Measurements from ENCODE around the gene DPP10.
"Not testable (repeated sequence)": the region's sequence is repeated elsewhere in the genome, so short reads cannot be mapped to it uniquely, and the experiment has no call there.

Gene DPP10

DNA sequence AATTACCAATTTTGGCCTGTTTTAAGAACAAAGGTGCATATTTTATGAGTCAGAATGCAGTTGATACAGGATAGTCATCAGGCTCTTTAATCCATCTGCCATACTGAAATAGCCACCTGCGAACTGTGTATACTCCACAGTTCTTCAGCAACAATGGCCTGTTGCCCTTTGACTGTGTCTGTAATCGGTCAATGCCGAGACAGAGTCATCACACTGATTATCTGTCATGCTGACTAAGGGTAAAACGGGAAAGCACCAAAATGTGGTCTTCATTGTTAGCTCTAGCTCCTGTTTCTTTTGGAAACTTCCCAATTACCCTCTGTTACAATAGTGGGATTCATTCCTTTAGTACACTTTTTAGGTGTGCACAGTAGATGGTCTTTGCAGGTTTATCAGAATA lies 871.7 kb downstream of the DPP10 start:
- no peak for DNase-seq

DNA sequence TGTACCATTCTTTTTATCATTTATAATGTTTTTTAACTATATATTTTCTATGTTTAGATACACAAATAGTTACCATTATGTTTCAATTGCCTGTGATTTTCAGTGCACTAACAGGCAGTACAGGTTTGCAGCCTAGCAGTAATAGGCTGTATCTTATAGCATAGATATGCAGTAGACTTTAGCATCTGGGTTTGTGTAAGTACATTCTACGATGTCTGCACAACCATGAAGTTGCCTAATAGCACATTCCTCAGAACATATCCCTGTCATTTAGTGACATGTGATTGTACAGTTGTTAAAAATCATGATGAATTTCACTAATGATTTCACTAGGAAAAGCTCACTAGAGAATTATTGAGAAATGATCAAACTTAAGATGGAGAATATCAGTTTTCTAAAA lies 884.6 kb downstream of the DPP10 start:
- DNase-seq = no peak

DNA sequence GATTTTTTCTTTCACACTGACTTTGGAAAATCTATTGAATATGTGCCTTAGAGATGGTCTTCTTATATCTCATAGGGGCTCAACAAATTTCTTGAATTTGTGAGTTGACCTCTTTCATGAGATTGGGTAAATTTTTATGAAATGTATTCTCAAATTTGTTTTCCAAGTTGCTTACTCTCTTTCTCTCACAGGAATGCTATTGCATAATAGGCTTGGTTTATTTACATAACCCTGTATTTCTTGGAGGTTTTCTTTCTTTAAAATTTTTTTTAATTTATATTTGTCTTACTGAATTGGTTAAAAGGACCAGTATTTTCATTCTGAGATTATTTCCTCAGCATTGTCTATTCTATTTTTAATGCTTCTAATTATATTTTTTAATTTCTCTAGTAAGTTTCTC lies 917.1 kb downstream of the DPP10 start:
- DNase-seq = no peak

DNA sequence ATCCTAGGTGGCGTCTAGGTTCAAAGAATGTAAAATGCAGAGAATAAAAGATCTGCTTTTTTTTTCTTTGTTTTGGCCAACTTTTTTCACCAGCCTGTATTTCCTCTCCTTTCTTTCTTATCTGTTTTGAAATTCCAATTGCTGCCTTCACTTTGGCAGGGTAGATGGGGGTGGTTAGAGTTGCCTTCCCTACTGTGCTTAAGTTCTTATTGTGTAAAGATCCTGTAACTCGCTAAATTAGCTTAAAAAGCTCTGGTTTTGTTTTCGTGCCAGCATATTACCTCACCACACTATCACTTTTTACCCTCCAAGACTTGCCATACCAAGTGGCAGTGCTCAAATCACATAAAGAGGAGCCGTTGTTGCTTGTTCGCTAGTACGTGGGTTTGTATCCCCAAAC lies 921.7 kb downstream of the DPP10 start:
- no peak for DNase-seq

DNA sequence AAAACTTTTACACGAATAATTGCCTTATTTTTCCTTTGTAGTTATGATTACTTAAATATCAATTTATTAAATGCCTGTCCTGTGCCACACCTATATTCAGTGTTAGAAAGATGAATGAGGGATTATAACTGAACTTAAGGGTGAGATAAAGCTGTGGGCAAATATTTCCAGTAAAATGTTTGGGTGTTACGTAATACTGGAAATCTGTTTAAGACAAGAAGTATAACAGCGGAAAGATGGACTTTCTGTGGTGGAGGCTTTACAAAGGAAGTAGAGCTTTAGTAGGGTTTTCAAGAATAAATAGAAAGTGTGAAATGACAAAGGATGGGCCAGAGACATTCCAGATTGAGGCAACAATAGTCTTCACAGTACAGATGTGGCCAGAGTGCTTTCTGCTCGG lies 927.0 kb downstream of the DPP10 start:
- no peak for DNase-seq

DNA sequence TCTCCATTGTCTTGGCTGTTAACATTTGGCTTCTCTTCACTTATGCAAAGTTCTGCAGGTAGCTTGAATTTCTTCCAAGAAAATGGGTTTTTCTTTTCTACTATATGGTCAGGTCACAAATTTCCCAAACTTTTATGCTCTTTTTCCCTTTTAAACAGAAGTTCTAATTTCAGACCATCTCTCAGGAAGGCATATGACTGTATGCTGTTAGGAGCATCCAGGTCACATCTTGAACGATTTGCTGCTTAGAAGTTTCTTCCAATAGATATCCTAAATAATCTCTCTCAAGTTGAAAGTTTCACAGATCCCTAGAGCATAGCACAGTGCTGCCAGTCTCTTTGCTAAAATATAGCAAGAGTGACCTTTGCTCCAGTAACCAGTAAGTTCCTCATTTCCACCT lies 932.5 kb downstream of the DPP10 start:
- no peak for DNase-seq

DNA sequence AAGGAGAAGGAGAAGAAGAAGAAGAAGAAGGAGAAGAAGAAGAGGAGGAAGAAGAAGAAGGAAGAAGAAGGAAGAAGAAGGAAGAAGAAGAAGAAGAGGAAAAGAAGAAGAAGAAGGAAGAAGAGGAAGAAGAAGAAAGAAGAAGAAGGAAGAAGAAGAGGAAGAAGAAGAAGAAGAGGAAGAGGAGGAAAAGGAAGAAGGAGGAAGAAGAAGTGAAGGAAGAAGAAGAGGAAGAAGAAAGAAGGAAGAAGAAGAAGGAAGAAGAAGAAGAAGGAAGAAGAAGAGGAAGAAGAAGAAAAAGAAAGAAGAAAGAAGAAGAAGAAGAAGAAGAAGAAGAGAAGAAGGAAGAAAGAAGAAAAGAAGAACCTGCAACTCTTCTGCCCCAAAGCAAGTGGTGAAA lies 942.0 kb downstream of the DPP10 start:
- no peak for DNase-seq

DNA sequence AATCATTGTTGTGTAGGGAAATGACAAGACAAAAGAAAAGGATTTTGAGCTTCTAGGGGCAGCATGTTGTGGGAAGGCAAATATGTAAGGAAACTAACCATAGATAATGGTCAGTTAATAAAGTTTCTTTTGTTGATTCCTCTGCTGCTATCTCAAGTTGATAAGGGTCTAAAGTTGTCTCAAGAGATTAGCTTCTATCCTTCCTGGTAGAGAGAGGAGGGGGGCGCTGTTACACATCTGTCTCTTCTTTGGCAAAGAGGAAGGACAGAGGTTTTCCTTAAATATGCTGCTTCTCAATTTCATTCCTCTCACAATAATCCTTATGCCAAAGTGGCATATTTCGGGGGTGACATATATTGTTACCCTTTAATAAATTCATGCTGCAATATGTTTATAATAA lies 944.0 kb downstream of the DPP10 start:
- no peak for DNase-seq

DNA sequence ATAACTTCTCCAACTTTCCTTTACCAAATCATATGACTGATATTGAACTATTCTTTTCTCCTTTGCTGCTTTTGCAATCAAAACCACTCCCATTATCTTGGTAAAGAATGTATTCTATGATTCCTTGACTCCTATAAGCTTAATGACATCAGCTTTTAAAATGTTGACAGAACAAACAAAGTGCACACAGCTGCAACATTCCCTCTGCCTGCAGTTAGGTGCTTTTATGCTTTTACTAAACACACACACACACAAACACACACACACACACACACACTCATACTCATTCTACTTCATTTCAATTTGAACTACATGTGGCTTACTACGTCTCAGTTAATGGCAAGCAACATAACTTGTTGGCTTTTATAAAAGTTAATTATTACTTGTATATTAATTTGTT lies 946.6 kb downstream of the DPP10 start:
- DNase-seq = no peak

DNA sequence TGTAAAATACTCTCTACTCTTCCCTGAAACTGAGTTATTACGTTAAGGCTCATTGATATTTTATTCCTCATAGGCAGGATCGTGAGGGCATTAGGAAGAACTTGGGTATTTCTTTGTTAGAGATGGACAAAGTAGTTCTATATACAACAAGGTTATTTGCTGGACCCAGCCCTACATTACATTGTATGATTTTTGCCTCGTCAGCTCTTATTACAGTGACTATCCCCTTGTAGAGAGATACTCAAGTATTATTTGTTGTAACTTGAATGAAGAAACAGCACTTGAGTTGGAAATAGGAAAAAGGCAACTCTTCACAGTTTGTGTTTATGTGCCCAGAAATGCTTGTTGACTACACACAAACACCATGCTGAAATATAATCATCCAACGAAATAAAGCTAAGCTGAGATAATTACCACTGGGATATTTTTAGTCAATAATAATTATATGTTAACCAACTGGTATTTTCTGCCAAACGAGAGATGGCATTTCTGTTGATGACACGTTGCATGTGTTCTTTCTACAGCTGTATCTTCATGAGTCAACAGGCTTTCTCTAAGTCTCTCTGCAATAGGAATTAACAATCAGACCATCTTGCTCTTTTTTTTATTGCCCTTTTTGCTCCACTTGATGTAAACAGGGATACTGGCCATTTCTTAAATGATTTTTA lies 947.6 kb downstream of the DPP10 start:
- DNase-seq = no peak

DNA sequence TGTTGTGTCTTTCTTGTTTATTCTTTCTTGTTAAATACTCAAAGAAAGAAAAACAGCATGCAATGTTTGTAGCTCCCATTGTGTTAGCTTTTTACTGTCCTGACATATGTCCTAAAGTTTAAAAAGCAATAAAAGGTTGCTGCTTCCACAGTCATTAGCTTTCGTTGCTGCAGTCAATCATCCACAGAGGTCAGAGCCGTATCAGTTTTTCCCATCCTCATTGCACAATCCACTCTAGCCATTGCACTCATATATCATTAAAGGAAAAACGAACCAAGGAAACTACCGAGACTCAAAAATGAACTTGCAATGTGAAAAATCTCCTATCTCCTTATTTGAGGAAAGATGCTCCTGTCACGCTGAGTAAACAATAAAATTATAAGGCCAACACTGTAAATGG lies 954.1 kb downstream of the DPP10 start:
- no peak for DNase-seq

DNA sequence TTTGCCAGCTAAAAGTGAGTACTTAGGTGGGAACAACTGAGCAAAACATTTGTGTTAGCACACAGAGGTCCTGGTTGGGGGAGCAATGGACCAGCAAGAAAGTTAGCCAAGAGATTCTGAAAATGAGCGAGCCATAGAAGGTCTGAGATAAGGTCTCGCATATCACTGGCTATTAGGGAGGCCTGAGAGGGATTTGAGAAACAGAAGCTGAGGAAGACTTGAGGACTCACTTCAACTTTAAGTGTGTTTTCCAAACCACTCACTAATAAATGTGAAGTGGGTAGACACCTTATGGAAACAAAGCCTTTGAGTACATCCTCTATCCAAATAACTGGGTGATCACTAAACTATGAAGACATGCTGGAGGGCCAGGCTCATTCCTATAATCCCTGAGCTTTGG lies 958.5 kb downstream of the DPP10 start:
- DNase-seq = no peak

DNA sequence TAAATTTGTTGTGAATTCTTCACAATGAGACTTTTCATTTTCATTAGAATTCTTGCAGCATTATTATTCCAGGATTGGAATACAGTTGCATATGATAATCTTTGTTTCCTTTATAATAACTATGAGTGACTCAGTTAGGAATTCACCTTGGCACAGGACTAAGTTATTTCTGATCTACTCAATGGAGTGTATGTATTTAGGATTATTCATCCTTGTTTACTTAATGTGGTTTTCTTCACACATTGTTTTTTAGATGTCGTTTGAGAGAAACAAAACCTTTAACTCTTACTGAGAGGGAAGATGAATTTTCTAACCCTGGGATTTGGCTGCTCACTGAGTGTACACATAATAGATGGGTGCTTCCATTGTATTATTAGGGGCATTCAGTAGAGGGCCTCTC lies 970.1 kb downstream of the DPP10 start:
- no peak for DNase-seq

DNA sequence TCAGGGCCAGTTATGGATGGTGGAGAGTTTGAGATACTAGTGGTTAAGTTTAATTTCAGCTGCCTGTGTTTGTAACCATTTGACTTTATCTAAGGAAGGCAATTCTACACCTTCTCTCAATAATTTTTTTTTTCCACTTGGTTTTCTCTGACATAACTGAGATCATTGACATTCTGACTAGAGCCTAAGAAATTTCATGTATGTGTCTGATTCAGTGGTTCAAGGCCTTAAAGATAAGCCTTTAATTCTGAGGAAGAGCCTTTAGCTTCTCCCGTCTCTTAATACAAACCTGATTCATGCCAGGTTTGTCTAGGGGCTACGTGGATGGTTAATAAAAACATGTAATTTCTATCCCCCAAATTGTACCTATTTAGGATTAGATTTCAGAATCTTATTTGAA lies 971.4 kb downstream of the DPP10 start:
- no peak for DNase-seq

DNA sequence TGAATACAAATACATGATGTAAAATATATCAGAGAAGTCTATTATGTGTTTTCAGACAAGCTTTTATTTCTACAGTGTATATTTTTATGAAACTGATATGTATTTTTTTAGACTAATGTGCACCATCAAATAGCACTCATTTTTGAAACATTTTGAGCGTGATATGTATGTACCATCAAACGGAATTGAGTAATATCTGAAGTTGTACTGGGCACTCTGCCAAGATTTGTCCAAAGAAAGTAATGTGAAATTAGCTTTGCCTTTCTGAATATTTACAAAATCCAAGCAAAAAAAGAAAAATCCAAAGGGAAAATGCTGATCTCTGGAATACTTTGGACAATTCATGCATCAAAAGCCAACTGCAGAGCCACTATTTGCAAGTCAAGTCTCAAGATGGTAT lies 972.0 kb downstream of the DPP10 start:
- DNase-seq = no peak

DNA sequence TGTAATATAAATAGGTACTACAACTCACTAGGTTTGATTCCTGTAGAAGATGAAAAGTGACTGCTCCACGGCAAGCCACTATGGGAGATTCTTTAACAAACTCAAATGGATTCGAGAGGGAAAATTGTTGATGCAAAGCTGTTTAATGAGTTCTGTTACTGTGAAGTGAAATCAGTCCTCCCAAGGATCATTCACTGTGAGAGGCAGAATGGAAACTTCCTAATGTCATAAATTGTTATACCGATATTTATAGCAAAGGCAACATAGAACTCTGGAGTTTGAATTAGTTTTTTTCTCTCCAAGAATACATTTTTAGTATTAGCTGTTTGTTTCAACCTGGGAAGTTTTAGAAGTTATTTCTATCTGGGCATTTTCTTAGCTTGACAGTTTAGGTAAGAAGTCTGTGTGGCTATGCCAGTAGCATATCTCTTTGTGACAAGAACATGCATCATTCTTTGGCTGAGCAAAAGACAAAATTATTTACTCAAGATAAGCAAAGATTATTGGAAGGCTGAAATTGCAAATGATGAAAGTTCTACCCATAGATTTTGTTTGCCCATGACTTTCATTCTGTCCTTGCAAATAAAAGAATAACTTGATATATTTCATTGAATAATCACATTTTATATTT lies 979.7 kb downstream of the DPP10 start:
- DNase-seq = no peak

DNA sequence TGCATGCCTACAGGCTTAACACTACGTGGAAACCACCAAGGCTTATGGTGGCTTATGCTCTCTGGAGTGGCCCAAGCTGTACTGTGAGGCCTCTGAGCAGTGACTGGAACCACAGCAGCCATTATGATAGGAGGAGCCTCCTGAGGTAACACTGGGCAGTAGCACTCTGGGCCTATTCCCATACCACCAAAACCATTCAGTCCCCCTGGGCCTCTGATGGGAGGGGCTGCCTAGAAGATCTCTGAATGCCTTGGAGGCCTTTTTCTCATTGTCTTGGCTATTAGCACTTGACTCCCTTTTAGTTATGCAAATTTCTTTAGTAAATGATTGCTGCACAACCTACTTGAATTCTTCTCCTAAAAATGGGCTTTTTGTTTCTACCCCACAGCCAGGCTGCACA lies 985.0 kb downstream of the DPP10 start:
- DNase-seq = no peak

DNA sequence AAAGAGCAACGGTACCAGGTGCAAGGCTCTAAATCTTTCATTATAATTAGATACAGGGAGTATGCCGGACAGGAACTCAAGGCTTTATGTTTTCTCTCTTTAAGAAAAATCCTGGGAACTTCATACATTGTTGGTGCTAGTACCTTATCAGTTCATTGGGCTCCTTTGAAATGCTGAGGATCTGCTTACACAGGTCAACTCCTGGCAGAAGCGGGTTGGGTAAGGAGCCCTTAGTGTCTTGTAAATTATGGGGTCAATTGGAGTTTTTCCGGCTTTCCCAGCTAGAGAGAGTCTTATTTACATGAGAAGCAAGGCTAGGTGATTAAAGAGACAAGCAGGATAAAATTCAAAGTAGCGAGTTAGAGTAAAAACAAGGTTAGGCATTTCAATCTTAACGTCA lies 998.3 kb downstream of the DPP10 start:
- DNase-seq = not testable (repeated sequence)

DNA sequence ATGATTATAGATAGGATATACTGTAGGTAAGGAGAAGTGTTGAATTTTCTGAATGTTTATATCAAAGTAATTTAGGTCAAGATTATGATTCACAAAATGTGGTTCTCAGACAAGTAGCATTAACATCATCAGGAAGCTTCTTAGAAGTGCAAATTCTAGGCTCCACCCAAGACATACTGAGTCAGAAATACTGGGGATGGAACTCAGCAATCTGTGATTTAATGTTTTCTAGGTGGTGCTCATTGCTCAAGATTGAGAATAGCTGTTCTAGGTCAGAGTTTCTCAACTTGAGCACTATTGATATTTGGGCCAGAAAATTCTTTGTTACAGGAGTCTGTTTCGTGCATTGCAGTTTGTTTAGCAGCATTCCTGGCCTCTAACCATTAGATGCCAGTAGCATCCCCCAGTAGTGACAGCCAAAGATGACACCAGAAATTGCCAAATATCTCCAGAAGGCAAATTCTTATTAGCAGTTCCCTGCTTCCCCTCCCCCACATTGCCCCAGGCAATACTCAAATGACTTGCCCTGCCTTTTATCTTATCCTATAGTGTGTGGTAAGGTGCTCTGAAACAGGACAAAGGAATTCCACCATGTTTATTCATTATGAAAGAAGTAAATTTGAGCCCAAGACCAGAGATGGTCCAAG lies 1001.2 kb downstream of the DPP10 start:
- DNase-seq = no peak

DNA sequence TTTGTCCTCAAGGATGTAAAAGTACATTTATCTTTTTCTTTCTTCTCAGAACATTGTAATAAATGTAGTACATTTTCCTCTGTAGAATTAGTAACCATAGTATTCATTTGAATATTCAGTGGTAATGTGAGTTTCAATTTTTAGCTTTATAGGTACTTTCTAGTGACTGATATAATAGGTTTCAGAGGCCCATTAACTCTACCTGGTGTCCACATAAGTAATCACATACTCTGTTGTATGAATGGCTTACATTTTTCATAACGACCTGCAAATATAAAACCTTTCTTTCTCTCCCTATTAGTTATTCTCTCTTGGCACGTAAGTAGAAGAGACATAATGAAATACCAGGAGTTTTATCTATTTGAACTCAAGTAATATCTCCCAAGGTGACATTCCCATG lies 1017.6 kb downstream of the DPP10 start:
- DNase-seq = no peak

DNA sequence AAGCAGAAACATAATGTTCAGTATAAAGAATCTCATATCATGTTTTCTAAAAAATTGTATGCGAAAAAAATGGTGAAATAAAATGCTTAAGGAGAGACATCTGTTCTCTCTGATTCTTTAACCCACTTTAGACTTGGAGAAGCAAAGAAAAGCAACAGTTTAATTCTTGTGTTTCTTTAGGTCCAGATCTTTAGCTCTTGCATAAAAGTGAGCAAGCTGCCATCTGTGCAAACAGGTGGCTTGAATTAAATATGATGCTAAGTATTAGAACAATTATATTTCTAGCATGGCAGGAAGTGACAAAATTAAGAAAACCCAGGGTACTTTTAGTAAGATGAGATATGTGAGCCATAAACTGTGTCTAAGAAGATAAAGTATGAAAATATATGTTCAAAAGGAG lies 1038.3 kb downstream of the DPP10 start:
- no peak for DNase-seq

DNA sequence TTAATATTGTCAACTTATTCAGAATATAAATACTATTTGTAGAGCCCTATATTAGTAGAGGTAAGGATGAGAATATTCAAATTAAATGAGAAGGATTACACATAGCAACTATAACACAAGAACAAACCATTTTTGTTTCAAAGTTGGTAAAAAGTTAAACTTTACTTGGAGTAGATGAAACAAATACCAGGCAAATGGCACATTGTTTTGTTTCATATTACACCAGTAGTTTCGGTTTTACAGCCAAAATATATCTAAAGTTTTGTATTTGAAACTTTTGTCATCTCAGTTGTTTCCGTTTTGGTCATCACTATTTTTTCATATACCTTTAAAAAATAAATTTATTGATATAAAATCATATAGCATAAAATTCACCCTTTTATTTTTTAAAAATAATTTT lies 1039.4 kb downstream of the DPP10 start:
- DNase-seq = no peak

DNA sequence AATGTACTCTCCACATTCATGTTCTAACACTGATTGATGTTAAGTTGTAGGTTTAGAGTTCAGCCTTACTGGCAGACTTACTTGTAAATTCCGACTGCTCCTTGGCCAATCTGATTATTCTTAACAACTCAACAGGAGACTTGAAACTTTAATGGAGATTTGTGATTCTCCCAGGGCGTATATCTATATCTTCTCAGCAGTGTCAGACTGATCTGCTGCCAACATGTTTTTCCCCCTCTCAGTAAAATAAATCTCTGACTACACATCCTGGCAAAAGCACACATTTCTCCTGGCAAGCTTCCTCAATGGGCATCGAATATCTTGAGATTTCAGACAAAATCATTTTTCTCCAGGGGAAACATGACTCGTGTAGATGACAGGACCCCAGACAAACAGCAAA lies 1041.2 kb downstream of the DPP10 start:
- DNase-seq = no peak

DNA sequence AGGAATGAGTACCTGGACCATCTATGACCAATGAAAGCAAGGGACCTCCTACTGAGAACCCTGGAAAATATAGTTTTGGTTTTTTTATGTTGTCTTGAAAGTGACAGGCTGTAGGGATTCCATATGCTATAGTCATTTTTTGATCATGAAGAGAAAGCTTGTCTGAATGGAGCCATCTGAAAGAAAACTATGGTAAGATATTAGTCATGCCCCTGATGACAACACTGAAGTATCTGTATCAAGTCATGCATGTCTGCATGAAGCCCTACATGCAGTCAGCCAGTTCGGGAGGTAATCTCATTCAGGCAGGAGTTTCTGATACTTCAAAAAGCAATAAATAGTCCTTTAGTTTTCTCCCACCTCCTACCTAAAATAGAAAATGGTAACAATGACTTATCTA lies 1042.0 kb downstream of the DPP10 start:
- DNase-seq = no peak

DNA sequence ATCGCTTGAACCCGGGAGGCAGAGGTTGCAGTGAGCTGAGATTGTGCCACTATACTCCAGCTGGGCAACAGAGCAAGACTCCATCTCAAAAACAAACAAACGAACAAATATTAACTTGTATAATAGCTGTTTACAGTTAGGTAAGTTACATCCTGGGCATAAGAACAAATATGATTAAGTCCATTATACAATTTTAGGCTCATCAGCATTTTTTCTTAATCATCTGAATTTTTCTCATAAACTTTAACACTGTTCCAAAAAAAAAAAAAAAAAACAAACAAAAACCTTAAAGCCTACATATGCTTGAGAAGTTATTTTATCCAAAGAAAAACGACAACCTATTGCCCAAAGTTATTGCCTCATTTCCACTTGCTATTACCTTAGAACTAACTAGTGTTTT lies 1042.5 kb downstream of the DPP10 start:
- no peak for DNase-seq
